Activated T-helper 17 cell treated with anti-CD3 and anti-CD28 coated beads, Interleukin-2, amount 50 U/mL, for 72 hours (primary cell): Measurements from ENCODE around the gene RHD. TPM values are rescaled to one million over a fixed set of nuclear protein-coding genes. Genes with fewer than 3 reads are reported as not detected.
"Not testable (repeated sequence)": the region's sequence is repeated elsewhere in the genome, so short reads cannot be mapped to it uniquely, and the experiment has no call there.

ENCODE experiments used
- ATAC-seq: fragments of 150-1000 bp; cut with Tn5 transposase; replicated peaks from 2 replicates; pipeline ENCODE4 v1.10.0; 2021; ENCODE audit warnings: mild to moderate bottlenecking, moderate library complexity
- H3K27ac Mint-ChIP-seq: one replicate; pipeline ENCODE4 v1.8.0; 2022; ENCODE audit warnings: mixed read lengths
- H3K27me3 Mint-ChIP-seq: one replicate; pipeline ENCODE4 v1.8.0; 2022; ENCODE audit warnings: mixed read lengths
- H3K36me3 Mint-ChIP-seq: one replicate; pipeline ENCODE4 v1.8.0; 2022; ENCODE audit warnings: low read depth, mild to moderate bottlenecking, mixed read lengths
- H3K4me1 Mint-ChIP-seq: one replicate; pipeline ENCODE4 v1.8.0; 2022; ENCODE audit warnings: mixed read lengths
- H3K4me3 Mint-ChIP-seq: one replicate; pipeline ENCODE4 v1.8.0; 2022; ENCODE audit warnings: mild to moderate bottlenecking, mixed read lengths
- H3K9me3 Mint-ChIP-seq: one replicate; pipeline ENCODE4 v1.8.0; 2022; ENCODE audit warnings: mixed read lengths
- total RNA-seq, 2 donors: library from RNA; stranded (reverse); gene quantifications; one replicate each; pipeline ENCODE4 v1.2.3, GENCODE V29; 2022

The RHD gene
- under 1 TPM in 1 of 2 donors, not detected in 1; 0.11 TPM for total RNA-seq

DNA sequence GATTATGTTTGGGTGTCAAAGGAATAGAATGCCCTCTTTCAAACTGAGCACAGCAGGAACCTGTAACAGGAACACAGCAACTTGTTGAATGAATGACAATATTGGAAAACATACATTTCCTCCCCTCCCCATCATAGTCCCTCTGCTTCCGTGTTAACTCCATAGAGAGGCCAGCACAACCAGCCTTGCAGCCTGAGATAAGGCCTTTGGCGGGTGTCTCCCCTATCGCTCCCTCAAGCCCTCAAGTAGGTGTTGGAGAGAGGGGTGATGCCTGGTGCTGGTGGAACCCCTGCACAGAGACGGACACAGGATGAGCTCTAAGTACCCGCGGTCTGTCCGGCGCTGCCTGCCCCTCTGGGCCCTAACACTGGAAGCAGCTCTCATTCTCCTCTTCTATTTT, at the start of gene RHD:
TSS of gene RHD (plus strand) at position 272 of the 400 bp plus-strand sequence. CDS start at position 311, 39 bp downstream.
- not testable (repeated sequence) for H3K27me3 Mint-ChIP-seq, H3K9me3 Mint-ChIP-seq, ATAC-seq, H3K4me1 Mint-ChIP-seq, H3K4me3 Mint-ChIP-seq, H3K36me3 Mint-ChIP-seq, H3K27ac Mint-ChIP-seq

DNA sequence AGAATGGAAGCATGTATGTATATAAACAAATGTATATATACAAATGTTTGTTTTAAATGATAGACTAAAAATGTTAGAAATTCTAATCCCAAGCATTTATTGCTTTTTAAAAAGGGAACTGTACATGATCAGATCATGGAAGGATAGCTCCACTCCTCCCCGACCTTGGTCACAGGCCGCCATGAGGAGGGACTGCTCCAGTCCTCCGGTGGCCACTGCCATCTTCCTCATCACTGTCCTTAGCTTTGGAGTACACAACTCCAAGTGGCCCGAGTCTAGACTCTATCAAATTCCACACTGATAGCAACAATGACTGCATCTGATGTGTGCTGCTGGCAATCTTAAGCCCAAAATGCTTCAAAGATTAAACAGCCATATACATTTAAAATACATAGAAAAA, 49.7 kb upstream of the RHD start:
- no peak for ATAC-seq
- Mint-ChIP-seq H3K9me3 (no peaks in the 10 kb centered on the region), H3K27ac (no peak overlapping the region), H3K36me3 (peaks cover 61% of the 10 kb centered on the region), H3K27me3 (no peaks in the 10 kb centered on the region), H3K4me3 (no peak overlapping the region), H3K4me1 (peaks cover 3% of the 10 kb centered on the region)

DNA sequence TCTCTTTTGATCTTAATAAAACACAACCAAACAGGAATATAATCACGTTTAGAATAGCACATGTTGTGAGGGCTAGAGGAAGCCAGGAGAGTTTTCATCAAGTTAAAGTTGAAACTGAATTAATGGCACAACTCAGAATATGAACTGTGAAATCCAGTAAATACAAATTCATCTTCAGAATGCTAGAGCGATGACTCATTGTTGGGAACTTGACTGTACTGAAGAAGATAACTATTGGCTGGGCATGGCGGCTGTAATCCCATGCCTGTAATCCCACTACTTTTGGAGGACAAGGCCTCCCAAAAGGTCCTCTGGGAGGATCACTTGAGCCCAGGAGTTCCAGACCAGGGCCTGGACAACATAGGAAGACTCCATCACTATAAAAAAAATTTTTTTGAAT, 48.8 kb upstream of the RHD start:
- Mint-ChIP-seq H3K4me3 (no peak overlapping the region), H3K27ac (no peak overlapping the region), H3K9me3 (no peaks in the 10 kb centered on the region), H3K27me3 (no peaks in the 10 kb centered on the region), H3K36me3 (peaks cover 61% of the 10 kb centered on the region), H3K4me1 (peaks cover 8% of the 10 kb centered on the region)
- ATAC-seq: no peak

DNA sequence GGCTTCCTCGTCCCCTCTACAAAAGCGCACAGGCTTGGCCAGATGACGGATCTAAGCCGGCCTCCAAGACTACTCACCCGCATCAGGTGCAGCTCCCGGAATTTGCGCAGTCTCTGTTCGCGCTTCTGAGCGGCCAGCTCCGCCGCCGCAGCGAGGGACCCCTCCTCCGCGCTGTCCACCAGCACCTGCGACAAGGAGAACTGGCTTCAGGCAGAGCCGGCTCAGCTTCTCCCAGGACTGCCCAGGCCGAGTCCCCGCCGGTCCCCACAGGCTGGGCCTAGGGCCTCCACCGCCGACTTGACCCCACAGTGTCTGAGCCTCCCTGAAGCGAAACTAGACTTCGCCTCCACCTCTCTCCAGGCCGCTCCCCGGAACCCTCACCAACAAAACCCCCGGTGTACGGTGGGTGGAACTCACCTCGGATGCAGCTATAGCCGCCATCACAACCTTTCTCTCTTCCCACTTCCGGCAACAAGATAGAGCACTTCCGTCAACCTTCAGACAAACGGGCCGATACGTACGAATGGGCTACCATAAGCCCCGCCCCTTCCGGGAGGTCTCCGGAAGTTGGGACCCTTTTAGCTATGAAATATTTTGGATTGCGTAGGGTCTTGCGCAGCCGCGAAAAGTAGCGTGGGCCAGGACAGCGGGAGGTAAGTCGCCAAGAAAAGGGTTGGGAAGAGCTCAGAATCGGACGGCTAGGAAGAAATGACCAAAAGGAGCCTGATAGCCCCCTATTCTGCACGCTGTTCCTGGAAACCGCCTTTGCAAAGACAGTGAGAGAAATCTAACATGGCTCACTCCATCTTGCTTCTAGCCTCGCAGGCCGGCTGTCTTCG, 40.1 kb upstream of the RHD start, which contains the start of gene SYF2:
TSS of gene SYF2 (minus strand) at position 476 of the 839 bp plus-strand sequence. CDS start at position 441, 35 bp downstream.
- peaks cover 13% of the 10 kb centered on the region for H3K4me1 Mint-ChIP-seq
- H3K36me3 Mint-ChIP-seq: peaks cover 5% of the 10 kb centered on the region
- no peaks in the 10 kb centered on the region for H3K9me3 Mint-ChIP-seq
- no peak within 1 kb of the TSS for H3K4me3 Mint-ChIP-seq
- H3K27ac Mint-ChIP-seq: no peak within 1 kb of the TSS
- no peaks in the 10 kb centered on the region for H3K27me3 Mint-ChIP-seq
- peak; percentile 93 for ATAC-seq

DNA sequence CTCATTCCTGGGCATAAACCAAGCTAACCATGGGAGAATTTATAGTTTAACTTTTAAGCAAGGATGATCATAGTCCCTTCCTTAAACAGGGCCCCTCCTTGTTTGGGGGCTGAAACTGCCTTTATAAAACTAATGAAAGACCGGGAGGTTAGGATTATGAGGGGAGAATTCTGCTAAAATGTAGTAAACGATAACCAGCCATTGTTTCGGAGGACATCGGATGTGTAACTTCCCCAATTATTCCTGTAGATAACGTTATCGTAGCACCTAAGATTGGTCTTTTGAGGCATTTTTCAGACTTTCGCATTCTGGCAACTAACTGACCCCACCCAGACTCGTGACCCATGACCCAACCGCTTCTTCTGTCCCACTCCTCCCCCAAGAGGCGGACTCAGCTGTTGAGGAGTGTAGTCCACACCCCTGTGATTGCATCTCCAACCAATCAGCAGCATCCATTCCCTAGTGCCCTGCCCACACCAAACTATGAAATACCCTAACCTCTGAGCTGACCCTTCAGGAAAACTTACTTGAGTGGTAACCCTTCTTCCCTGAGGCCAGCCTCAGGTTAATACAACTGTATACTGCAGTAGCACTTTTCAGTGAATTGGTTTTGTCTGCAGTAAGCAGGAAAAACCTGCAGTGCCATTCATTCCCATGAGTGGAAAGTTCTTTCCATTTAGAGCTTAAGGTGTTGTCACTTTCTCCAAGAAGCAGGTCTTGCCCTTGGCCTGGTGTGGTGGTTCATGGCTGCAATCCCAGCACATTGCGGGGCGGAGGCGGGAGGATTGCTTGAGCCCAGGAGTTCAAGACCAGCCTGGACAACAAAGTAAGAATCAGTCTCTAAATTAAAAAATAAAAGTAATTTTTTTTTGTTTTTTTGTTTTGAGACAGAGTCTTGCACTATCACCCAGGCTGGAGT, 39.2 kb upstream of the RHD start:
- Mint-ChIP-seq H3K36me3 (peaks cover 5% of the 10 kb centered on the region), H3K4me3 (no peak overlapping the region), H3K27ac (no peak overlapping the region), H3K9me3 (no peaks in the 10 kb centered on the region), H3K4me1 (peaks cover 9% of the 10 kb centered on the region), H3K27me3 (no peaks in the 10 kb centered on the region)
- ATAC-seq: peak; percentile 92

DNA sequence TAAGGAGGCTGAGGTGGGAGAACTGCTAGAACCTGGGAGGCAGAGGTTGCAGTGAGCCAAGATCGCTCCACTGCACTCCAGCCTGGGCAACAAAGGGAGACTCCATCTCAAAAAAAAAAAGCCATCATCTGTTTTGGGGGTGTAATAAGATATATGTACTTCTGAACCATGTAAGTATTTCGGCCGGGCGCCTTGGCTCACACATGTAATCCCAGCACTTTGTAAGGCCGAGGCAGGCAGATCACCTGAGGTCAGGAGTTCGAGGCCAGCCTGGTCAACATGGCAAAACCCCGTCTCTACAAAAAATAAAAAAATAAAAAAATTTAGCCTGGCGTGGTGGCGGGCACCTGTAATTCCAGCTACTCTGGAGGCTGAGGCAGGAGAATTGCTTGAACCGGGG, 36.9 kb upstream of the RHD start:
- H3K4me3 Mint-ChIP-seq, H3K27ac Mint-ChIP-seq, H3K4me1 Mint-ChIP-seq: not testable (repeated sequence)

DNA sequence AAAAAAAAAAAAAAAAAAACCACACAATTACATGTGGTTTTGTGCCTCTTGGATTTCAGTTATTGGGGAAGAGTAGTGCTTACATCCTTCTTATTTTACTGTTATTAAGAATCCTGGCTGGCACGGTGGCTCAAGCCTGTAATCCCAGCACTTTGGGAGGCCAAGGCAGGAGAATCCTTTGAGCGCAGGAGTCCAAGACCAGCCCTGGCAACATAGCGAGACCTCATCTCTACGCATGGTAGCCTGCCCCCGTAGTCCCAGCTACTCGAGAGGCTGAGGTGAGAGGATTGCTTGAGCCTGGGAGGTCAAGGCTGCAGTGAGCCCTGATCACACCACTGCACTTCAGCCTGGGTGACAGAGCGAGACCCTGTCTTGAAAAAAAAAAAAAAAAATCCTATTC, 36.0 kb upstream of the RHD start:
- ATAC-seq, H3K4me3 Mint-ChIP-seq, H3K27me3 Mint-ChIP-seq, H3K9me3 Mint-ChIP-seq, H3K27ac Mint-ChIP-seq, H3K4me1 Mint-ChIP-seq: not testable (repeated sequence)
- H3K36me3 Mint-ChIP-seq: peaks cover 25% of the 10 kb centered on the region

More for the DNA sequence above, 36.9 kb upstream of the RHD start:
- not testable (repeated sequence) for H3K9me3 Mint-ChIP-seq, H3K27me3 Mint-ChIP-seq, ATAC-seq
- H3K36me3 Mint-ChIP-seq: peaks cover 16% of the 10 kb centered on the region

DNA sequence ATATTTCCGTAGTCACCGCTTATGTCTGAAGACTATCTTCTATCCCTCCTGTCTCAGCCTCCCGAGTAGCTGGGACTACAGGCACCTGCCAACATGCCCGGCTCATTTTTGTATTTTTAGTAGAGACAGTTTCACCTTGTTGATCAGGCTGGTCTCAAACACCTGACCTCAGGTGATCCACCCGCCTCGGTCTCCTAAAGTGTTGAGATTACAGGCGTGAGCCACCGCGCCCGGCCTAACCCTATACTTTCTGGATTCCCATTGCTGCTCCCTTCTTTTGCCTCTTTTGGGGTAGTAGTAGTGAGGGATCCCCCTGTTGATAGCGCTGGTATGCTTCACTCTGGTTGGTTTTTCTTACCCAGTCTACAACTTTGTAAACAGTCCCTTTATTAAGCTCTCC, 34.3 kb upstream of the RHD start:
- no peak for ATAC-seq
- H3K9me3 Mint-ChIP-seq: no peaks in the 10 kb centered on the region
- no peaks in the 10 kb centered on the region for H3K27me3 Mint-ChIP-seq
- H3K27ac Mint-ChIP-seq: no peak overlapping the region
- no peaks in the 10 kb centered on the region for H3K4me1 Mint-ChIP-seq
- H3K36me3 Mint-ChIP-seq: peaks cover 43% of the 10 kb centered on the region
- H3K4me3 Mint-ChIP-seq: no peak overlapping the region

DNA sequence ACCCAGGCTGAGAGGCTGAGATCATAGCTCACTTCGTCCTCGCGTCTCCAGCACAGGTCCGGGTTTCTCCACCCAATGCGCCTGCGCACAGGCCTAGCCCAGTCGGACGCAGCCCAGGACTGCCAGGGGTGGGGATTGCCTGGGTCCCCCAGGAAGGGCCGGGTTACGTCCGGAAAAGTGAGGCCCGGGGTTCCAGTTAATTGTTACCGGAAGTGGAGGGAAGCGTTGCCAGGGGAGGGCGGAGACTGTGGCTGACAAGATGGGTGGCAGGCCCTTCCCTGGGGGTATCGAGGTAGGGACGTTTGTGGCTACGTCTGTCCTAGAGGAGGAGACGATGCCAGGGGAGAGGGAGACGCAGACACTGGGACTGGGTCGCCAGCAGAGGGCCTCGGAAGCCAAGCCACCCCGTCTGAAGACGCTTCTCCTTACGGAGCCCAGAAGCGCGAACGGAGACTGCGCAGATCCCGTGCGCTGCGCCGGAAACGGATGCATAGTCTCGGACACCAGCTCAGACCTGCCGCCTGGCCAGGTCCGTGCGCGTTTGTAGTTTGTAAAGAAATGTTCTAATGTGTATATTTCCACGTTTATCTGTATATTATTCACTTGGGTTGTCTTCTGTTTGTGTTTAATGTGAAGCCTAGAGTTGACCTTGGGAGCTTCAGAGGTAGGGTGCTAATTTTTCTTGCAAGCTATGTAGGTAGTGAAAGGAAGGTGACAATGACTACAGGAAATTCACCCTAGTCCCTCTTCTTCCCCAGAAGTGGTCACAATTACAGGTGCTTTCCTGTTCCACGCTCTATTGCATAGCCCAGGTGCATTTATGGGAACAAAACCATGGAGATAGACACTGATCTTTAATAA, 32.4 kb upstream of the RHD start:
- H3K27ac Mint-ChIP-seq: peak overlapping the region; percentile 96
- H3K9me3 Mint-ChIP-seq: no peaks in the 10 kb centered on the region
- H3K27me3 Mint-ChIP-seq: no peaks in the 10 kb centered on the region
- peaks cover 56% of the 10 kb centered on the region for H3K36me3 Mint-ChIP-seq
- peaks cover 10% of the 10 kb centered on the region for H3K4me1 Mint-ChIP-seq
- ATAC-seq: peak; percentile 91
- peak overlapping the region; percentile 91 for H3K4me3 Mint-ChIP-seq

DNA sequence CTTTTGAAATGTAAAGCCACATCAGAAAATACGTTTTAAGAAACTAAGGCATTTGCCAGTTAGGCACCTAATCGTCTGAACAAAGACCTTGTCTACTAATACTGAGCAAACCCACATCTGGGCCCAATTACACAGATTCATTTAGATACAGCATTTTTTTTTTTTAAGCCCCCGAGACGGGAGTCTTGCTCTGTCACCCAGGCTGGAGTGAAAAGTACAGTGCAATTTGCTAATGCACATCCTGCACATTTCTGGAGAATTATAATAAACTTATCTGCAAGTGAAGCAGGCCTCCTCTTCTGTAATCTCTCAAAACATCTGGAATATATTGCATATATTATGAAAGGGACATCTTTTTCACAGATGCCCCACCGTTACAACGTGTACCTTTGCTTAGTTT, 28.4 kb upstream of the RHD start:
- Mint-ChIP-seq H3K27me3 (no peaks in the 10 kb centered on the region), H3K4me1 (peaks cover 27% of the 10 kb centered on the region), H3K36me3 (peaks cover 84% of the 10 kb centered on the region), H3K27ac (peak overlapping the region; percentile 67), H3K4me3 (peak overlapping the region; percentile 94), H3K9me3 (no peaks in the 10 kb centered on the region)
- no peak for ATAC-seq

DNA sequence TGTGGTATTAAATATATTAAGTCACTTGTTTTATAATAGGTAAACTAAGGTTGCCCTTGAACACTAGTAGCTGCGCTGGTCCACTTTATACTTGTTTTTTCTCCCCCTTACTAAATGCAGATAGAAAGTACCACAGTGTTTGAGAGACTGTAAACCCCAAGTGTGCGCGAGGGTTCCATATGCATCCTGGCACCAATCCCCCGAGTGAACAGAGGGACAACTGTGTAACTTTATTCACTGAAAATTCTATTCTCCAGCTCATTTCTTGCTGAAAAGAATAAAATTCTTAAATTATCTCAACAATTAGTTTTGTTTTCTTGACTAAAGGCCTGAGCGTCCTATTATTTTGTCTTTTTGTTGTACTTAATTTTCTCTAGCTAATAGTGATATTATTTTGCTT, 26.9 kb upstream of the RHD start:
- H3K27ac Mint-ChIP-seq: peak overlapping the region; percentile 97
- no peaks in the 10 kb centered on the region for H3K27me3 Mint-ChIP-seq
- peaks cover 73% of the 10 kb centered on the region for H3K36me3 Mint-ChIP-seq
- H3K4me1 Mint-ChIP-seq: peaks cover 27% of the 10 kb centered on the region
- ATAC-seq: no peak
- H3K9me3 Mint-ChIP-seq: no peaks in the 10 kb centered on the region
- H3K4me3 Mint-ChIP-seq: peak overlapping the region; percentile 94

DNA sequence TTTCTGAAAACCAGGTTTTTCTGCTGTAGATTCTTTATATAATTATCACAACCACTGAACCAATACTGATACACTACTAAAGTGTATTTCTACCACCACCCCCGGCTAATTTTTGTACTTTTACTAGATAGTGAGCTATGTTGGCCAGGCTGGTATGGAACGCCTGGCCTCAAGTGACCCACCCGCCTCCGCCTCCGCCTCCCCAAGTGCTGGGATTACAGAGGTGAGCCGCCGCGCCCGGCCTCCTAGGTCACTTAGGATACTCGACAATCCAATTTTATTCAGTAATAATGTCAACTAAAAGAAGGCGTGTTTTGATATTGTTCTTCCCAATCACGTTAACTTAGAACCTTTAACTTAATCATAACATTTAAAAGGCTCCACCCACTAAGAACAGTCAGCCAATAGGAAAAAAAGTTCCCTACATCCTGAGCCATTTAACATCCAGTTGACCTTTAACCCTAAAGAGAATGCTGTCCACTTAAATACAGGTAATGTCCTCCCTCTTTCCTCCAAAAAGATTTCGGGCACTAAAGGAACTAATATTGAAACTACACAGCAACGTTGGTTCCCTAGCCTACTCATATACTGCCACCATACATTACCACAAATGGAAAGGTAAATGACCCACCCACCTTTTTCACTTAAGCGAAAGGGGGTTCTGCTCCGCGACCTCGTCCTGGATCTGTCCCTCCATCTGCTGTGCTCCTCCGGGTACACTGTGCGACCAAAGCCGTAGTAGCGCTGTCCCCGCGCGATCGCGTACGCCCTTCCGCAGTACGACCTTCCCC, 26.3 kb upstream of the RHD start:
- H3K27ac Mint-ChIP-seq: peak overlapping the region; percentile 97
- peaks cover 27% of the 10 kb centered on the region for H3K4me1 Mint-ChIP-seq
- H3K27me3 Mint-ChIP-seq: no peaks in the 10 kb centered on the region
- H3K4me3 Mint-ChIP-seq: peak overlapping the region; percentile 94
- no peaks in the 10 kb centered on the region for H3K9me3 Mint-ChIP-seq
- no peak for ATAC-seq
- peaks cover 67% of the 10 kb centered on the region for H3K36me3 Mint-ChIP-seq

DNA sequence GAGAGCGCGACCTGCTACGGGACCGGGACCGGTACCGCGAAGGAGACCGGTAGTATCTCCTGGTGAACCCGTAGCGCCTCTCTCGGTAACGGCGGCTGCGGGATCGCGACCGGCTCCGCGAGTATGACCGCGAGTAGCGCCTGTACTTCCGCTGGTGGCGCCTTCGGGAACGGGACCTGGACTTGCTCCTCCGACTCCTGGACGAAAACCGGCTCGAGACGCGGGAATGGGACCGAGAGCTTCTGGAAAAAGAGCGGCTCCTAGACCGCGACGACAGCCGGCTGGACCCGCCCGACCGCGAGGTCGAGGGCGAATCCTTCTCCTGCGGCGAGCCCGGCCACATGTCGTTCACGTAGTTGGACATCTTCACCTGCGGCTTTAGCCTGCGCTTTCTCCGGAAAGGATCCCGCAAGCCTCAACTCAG, 25.7 kb upstream of the RHD start:
- peaks cover 61% of the 10 kb centered on the region for H3K36me3 Mint-ChIP-seq
- H3K4me1 Mint-ChIP-seq: peaks cover 27% of the 10 kb centered on the region
- peak overlapping the region; percentile 94 for H3K4me3 Mint-ChIP-seq
- peak overlapping the region; percentile 97 for H3K27ac Mint-ChIP-seq
- no peaks in the 10 kb centered on the region for H3K27me3 Mint-ChIP-seq
- no peaks in the 10 kb centered on the region for H3K9me3 Mint-ChIP-seq
- ATAC-seq: no peak
